OCI-LY7 (cell line): Measurements from ENCODE around the gene ATL2.

ENCODE experiments used
- EZH2phosphoT487 ChIP-seq: fragments of 200-600 bp; sonication (generic); IDR thresholded peaks from 2 replicates; pipeline ENCODE4 v1.6.1; 2018; ENCODE audit warnings: low read depth, borderline replicate concordance, mild to moderate bottlenecking, mixed run types, antibody characterized with exemption, low read length, moderate library complexity, mixed read lengths
- TF ChIP-seq, protein P1 (sequence below): fragments of 200-600 bp; sonication (generic); conservative IDR thresholded peaks from 2 replicates; pipeline ENCODE4 v1.5.1; 2014; ENCODE audit warnings: mild to moderate bottlenecking, antibody characterized with exemption, low read length, moderate library complexity, mixed read lengths

DNA sequence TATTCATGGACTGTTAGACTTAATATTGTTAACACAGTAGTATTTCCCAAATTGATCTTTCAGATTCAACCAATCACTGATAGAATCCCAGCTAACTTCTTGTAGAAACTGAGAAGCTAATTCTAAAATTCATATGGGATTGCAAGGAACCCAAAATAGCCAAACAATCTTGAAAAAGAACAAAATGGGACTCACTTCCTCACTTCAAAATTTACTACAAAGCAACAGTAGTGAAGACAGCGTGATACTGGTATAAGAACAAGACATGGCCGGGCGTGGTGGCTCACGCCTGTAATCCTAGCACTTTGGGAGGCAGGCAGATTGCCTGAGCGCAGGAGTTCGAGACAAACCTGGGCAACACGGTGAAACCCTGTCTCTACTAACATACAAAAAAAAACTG, 46.3 kb downstream of the ATL2 start:
- TF ChIP-seq, protein P1, sequence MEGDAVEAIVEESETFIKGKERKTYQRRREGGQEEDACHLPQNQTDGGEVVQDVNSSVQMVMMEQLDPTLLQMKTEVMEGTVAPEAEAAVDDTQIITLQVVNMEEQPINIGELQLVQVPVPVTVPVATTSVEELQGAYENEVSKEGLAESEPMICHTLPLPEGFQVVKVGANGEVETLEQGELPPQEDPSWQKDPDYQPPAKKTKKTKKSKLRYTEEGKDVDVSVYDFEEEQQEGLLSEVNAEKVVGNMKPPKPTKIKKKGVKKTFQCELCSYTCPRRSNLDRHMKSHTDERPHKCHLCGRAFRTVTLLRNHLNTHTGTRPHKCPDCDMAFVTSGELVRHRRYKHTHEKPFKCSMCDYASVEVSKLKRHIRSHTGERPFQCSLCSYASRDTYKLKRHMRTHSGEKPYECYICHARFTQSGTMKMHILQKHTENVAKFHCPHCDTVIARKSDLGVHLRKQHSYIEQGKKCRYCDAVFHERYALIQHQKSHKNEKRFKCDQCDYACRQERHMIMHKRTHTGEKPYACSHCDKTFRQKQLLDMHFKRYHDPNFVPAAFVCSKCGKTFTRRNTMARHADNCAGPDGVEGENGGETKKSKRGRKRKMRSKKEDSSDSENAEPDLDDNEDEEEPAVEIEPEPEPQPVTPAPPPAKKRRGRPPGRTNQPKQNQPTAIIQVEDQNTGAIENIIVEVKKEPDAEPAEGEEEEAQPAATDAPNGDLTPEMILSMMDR: no peak
- no peak for TF ChIP-seq EZH2phosphoT487
